Stimulated activated CD8-positive, alpha-beta memory T cell treated with anti-CD3 and anti-CD28 coated beads, Interleukin-7, amount 100 ng/mL, for 48 hours (primary cell): Measurements from ENCODE around the gene SYNE3.

Source experiments
- DNase-seq, 2 donors: peaks; one replicate each; pipeline ENCODE4 v3.0.0-alpha.2; 2020; ENCODE audit warnings: low read depth in 1 of 2; ENCODE audit errors: extremely low read depth in 1 of 2

Gene SYNE3, protein sequence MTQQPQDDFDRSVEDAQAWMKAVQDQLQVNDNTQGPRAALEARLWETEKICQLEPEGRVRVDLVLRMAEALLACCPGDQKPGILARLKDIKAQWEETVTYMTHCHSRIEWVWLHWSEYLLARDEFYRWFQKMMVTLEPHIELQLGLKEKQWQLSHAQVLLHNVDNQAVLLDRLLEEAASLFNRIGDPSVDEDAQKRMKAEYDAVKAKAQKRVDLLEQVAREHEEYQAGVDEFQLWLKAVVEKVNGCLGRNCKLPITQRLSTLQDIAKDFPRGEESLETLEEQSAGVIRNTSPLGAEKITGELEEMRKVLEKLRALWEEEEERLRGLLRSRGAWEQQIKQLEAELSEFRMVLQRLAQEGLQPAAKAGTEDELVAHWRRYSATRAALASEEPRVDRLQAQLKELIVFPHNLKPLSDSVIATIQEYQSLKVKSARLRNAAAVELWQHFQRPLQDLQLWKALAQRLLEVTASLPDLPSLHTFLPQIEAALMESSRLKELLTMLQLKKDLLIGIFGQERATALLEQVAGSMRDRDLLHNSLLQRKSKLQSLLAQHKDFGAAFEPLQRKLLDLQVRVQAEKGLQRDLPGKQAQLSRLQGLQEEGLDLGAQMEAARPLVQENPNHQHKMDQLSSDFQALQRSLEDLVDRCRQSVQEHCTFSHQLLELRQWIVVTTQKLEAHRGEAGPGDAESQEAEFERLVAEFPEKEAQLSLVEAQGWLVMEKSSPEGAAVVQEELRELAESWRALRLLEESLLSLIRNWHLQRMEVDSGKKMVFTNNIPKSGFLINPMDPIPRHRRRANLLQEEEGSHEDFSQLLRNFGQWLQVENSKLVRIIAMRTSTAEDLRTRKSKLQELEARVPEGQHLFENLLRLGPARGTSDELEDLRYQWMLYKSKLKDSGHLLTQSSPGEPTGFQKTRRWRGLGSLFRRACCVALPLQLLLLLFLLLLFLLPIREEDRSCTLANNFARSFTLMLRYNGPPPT

GRCh38 chr14:95516554-95517181 lies at the start of gene SYNE3:
Gene SYNE3 (minus strand): TSS chr14:95516650. CDS start chr14:95475821, 40,829 bp downstream.
- no peak for DNase-seq

DNA sequence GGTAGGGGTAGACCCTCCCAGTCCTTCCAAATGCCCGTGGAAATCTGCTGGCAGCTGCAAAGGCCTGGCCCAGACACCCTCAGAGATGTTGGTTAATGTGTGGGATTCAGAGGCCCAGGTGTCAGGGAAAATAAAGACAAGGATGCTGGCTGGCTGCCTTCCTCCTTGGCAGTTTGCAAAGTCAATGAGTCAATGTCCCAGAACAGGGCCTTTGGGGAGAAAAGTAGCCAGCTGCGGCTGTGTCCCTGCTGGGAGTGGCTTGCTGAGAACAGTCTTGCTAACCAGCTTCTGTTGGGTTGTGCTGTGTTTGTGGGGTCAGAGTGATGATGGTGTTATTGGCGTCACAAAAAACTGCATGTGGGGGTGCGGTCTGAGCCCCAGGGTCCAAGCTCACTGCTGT lies 47.6 kb upstream of the SYNE3 start:
- DNase-seq = no peak

DNA sequence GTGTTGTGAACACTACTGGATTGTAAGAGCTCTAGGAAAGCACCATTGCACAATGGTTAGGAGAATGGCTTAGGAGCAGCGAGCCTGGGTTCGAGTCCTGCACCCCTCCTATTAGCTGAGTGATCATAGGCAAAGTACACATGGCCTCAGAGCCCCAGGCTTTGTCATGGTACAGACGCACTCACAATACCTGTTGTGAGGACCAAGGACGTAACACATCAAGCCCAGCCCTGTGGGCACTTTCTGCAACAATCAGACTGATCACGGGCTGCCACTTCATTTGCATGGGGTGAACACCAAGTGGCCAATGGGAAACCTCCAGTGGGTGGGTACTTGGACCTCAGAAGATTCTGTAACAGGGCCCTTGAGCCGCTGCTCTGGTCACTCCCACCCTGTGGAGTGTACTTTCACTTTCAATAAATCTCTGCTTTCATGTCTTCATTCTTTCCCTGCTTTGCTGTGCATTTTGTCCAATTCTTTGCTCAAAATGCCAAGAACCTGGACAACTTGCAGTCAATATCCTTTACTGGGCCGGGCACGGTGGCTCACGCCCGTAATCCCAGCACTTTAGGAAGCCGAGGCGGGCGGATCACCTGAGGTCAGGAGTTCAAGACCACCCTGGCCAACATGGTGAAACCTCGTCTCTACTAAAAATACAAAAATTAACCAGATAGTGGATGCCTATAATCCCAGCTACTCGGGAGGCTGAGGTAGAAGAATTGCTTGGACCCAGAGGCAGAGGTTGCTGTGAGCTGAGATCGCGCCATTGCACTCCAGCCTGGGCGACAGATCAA lies 46.6 kb upstream of the SYNE3 start:
- no peak for DNase-seq

GRCh38 chr14:95561001-95561412 lies 44.6 kb upstream of the SYNE3 start:
- peak; percentile 55 to 76 for DNase-seq

DNA sequence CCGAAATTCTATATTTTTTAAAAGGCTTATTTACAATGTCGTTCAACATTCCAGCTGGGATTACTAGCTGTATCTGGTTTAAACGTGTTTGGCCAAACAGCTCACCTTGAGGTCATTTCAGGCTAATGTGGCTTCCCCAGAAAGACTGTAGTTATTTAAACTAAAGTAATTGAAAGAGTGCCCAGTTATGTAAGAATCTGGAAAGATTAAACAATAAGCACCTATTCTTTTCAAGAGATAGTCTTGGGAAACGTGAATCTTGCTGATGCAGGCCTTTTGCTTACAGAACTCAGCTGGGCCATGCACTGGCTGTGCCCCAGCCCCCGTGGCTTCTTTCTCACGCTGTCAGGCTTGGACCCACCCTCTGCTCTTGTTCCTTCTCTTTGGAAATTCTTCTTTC lies 42.8 kb upstream of the SYNE3 start:
- no peak for DNase-seq

GRCh38 chr14:95557832-95558231 lies 41.4 kb upstream of the SYNE3 start:
- no peak for DNase-seq

- no peak for DNase-seq
Measured at GRCh38 chr14:95557291-95557690, 40.8 kb upstream of the SYNE3 start.

DNA sequence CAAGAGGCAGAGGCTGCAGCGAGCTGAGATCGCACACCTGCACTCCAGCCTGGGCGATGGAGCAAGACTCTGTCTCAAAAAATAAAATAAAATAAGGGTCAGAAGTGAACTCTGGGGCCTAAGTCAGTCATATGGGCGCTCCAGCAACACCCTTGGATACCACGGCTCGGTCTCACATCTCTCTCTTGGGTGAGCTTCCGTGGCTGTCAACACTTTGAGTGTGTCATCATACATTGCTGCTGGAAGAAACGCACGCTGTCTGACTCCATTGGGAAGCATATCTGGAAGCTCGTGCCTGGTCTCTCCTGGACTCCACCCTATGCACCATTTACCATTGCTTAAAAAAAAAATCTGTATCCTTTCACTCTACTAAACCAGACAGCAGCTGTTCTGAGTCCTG lies 38.6 kb upstream of the SYNE3 start:
- DNase-seq = no peak

- DNase-seq = no peak
Measured at GRCh38 chr14:95553141-95553540, 36.7 kb upstream of the SYNE3 start.

- no peak for DNase-seq
Measured at GRCh38 chr14:95551435-95551834, 35.0 kb upstream of the SYNE3 start.

DNA sequence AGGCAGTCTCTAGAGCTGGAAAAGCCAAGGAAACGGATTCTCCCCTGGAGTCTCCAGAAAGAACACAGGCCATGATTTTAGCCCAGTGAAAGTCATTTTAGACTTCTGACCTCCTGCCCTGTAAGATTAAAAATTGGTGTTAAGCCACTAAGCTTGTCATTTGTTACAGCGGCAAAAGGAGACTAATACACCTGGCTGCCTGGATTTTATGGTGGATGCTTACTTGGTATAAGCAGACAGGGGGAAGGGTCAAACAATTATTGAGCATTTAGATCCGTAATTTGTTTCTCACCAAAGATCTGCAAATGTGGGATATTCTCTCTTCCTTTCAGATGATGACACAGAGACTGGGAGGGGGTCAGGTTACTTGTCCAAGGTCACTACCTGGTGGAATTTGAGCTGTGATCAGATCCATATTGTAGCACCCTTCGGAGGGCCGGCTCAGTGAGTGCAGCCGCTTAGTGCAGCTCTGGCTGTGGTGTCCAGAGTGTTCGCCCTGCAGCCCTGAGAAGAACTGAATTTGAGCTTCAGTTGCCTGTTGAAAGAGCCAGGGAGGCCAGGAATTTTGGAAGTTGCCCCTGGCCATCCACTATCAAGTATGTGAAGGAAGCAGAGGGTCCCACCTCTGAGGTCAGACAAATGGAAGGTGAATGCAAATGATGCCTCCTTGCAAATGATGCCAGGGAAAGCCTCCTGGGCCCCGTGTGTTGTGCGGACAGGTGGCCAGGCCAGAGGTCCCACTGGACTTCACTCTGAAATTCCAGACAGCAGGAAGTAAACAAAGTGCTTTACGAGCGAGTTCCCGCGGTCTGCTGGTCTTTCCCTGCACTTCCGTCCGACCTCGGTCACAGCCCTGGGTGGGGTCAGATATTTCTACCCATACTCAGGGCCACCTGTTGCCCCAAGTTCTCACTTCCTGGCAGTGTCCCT lies 33.5 kb upstream of the SYNE3 start:
- no peak for DNase-seq

- no peak for DNase-seq
Measured at GRCh38 chr14:95548328-95548929, 32.0 kb upstream of the SYNE3 start.

- DNase-seq = no peak
Measured at GRCh38 chr14:95547626-95548327, 31.3 kb upstream of the SYNE3 start.

- no peak for DNase-seq
Measured at GRCh38 chr14:95547272-95547625, 30.8 kb upstream of the SYNE3 start.

GRCh38 chr14:95545515-95546168 lies 29.2 kb upstream of the SYNE3 start:
- DNase-seq = no peak

- DNase-seq = no peak
Measured at GRCh38 chr14:95544588-95544987, 28.1 kb upstream of the SYNE3 start.

DNA sequence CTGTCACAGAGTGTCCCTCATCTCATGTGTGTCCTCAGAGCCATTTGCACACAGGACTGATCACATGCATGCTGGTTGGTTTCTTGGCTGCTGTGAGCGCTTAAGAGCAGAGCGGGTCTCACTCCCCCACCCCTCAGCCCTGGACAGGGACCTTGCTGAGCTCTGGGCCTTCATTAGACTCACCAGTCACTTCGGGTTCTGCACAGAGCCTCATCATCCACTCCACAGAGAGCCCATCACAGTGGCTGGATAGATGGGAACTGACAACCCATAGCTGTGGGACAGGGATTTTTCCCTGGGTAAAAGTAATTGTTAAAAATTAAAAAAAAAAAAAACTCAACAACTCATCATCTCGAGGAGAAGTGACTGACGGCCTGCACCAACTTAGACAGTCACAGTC lies 26.6 kb upstream of the SYNE3 start:
- DNase-seq = no peak
